Activated T-helper 1 cell treated with Interleukin-2 at 50 U/mL for 16 hours (primary cell): ENCODE results near the gene NKD2.
"Not testable (repeated sequence)": the region's sequence is repeated elsewhere in the genome, so short reads cannot be mapped to it uniquely, and the experiment has no call there.

ENCODE experiments used
- DNase-seq: peaks from one replicate; pipeline ENCODE4 v3.0.0-alpha.2; 2020; ENCODE audit warnings: low read depth

NKD2 gene, protein sequence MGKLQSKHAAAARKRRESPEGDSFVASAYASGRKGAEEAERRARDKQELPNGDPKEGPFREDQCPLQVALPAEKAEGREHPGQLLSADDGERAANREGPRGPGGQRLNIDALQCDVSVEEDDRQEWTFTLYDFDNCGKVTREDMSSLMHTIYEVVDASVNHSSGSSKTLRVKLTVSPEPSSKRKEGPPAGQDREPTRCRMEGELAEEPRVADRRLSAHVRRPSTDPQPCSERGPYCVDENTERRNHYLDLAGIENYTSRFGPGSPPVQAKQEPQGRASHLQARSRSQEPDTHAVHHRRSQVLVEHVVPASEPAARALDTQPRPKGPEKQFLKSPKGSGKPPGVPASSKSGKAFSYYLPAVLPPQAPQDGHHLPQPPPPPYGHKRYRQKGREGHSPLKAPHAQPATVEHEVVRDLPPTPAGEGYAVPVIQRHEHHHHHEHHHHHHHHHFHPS

DNA sequence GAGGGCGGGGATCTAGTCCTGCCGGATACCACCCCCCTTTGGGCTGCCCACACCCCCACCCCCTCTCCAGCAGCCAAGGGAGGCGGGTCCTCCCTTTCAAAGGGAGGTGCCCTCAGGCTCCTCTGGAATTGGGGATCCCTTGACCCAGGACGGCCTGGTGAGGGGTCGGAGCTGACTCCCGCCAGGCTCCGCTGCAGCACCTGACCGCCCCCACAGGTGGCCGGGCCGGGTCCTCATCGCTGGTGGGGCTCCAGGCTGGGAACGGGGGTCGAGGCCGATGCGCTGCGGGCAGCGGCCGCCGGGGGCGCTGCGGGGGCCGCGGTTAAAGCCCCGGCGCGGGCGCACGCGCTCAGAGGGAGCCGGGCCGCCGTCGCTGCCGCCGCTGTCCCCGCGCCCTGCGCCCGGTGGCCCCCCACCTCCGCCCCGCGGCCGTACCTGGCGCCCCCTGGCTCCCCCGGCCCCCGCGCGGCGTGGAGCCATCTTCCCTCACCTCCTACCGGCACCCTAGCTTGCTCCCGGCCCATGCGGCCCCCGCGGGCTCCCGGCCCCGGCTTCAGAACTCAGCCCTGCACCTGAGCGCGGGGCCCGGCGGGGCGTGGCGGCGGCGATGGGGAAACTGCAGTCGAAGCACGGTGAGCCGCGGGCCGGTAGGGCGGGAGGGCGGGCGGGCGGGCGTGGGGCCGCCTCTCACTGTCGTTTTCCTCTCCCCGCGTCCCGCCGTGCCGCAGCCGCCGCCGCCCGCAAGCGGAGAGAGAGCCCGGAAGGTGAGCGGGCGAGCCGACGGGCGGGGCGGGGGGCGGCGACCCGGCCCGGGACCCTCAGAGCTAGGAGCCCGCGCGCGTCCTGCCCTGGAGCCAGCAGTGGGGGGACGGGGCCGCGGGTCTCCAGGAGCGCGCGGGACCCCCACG, at the start of gene NKD2:
NKD2 (plus strand) TSS at position 352 of the 908 bp plus-strand sequence; CDS start at position 608, 256 bp downstream.
- no peak for DNase-seq

DNA sequence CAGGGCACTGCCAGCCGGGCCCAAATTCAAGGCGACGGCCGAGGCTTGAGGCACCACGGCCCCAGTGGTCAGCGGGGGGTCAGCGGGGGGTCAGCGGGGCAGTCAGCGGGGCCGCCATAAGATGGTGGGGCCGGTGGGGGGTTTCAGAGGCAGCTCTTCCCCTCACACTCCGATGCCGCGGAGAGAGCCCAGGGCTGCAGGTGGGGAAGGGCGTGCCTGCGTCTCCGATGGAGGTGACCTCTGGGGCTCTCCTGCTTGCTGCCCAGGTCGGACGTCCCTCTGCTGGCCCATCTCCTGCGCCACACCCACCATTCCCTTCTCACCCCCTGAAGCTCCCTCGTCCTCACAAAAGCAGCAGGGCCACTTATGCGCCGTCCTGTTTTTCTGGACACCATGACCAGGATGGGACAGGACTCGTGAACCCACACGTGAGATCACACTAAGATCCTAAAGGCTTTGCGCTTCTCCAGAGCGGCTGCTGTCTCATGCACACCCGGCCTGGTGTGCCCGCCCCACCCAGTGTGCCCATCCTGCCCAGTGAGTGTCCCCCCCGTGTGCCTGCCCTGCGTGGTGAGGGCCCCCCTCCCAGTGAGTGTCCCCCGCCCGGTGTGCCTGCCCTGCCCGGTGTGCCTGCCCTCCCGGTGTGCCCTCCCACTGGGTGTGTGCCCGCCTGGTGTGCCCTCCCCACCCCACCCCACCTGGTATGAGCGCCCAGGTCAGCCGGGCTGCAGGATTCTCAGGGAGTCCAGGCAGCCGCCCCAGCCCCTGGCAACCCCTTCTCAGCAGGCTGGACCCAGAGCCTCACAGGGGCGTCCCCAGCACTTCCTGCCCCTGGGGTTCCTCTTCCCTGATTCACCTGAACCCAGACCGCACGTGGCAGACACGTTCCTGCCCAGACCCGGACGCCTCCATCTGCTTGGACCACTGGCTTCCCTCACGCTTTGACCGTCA, 48.7 kb upstream of the NKD2 start:
- no peak for DNase-seq

DNA sequence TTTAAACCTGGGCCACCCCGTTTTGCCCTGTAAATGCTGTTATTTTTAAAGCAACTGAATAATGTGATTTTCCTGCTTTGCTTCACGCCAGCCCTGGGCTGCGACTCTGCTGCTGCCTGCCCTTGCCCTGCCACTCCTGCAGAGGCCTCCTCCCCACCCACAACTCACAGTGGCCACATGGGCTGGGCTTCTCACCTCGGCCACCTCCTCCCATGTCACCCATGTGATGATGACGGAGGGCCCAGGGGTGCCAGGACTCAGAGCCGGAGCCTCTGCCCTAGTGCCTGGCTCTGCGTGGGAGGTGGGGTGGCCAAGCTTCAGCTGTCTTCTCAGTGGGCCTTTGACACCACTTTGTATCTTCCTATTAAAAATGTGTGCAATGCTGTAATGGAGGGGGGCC, 48.1 kb upstream of the NKD2 start:
- no peak for DNase-seq

DNA sequence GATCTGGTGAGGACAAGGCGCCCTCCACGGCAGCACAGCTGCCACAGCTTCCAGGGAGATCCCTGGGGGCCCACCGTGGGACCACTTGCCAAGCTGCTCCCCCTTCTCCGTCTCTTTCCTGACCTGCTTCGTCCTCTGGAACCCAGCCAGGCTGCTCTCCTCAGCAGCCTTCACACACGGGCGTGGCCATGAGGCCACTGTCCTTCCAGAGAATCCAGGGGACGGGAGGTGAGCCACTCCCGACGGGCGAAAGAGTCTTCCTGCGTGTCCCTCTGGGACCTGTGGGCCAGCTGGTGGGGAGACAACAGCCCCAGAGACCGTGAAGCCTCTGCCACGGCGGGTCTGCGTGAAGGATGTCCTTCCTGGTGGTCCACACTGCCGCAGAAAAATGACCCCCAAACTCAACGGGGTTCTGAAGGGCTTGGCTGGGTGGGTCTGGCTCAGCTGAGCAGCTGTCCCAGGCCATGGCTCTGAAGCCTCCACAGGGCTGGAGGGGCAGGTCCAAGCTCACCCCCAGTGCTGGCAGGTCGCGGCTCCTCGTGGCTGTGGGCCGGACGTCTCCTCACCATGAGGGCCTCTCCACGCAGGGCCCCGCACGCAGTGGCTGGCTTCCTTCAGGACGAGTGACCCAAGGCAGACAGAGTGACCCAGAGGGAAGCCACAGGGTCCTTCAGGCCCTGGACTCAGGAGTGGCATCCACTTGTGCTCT, 47.4 kb upstream of the NKD2 start:
- no peak for DNase-seq

DNA sequence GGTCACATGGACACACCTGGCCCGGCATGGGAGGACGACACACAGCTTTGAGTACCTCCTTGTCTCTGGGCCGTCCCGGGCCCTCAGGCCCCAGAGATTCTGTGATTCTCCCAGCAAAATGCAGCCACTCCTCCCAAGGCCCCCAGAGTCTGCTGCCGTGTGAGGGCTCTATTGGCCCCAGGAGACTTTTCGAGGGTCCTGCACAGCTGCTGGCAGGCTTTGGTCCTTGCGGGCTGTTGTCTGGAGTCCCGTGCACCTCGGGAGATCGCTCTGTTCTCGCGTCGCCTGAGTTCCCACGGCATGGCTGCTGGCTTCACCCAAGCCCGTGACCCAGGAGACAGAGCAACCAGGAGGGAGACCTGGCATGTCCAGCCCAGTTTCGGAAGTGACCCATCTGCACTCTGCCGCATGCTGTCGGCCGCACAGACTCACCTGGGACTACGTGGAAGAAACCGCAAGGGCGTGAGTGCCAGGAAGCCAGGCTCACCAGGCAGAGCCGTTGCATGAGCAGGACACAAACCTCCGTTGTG, 46.8 kb upstream of the NKD2 start:
- DNase-seq: no peak

- DNase-seq: no peak
These were observed 46.2 kb upstream of the NKD2 start for GRCh38 chr5:962386-962785.

DNA sequence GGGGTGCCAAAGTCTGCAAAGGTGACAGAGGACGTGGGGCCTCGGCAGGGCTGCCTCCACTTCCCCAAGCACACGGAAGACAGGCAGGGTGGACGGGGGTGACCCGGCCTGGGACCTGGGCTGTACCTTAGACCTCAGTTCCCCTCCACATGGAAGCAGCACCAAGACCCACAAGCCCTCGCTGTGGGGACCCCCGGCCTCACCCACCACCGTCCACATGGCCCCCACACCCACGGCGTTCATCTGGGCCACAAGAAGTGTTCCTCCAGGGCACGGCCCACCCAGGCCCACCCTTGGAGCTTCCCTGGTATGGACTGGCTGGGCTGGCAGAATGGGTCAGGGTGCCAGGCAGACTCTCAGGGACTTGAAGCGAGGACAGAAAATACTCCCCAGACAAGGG, 45.8 kb upstream of the NKD2 start:
- DNase-seq: no peak

DNA sequence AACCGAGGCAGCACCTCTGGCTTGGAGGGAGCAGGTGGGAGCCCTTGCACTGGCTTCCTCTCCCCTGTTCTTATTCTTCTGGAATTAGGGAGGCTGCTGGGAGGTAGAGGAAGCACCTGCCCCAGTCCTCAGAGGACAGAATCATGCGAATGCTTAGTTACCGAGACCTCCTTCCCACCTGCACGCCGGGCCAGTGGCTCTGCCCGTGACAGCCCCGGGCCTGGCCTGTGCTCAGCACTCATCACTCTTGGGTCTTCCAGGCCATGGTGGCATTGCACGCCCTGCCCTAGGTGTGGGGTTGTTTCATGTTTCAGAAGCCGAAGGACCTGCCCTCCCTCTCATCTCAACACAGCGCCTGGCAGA, 45.3 kb upstream of the NKD2 start:
- DNase-seq: no peak

DNA sequence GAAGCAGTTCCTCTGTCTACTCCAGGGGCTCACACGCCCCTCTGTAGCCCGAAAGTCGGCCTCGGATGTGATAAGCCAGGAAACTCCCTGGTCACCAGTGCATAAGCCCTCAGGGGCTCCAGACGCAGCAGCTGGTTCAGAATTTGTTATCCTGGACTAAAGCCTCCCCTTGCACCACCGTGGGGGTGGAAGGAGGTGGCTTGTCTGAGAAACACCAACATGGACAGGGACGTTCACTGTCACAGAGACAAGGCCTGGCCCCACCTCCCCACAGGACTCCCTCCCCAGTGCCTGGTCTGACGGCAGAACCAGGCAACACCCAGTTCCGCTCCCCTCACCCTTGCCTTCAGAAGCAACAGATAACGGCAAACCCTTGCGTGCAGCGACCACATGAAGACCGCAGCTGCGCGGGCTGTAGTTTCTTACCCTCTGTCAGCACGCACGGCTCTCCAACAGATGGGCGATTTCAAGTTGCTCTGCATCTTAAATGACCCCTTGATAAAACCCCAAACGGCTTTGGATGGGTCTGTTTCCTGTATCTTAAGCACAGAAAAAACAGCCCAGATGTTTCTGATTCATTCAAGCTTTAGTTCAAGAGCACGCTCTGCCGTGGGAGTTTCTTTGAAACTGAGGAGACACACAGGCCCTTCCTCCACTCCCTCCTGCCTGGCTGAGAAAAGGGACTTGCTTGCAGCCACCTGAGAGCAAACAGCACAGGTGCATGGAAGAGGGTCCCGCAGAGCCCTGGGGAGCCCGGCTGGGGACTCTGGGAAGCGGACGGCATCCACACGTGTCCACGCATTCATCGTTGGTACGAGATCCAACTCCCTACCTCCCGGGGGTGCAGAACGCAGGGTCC, 44.7 kb upstream of the NKD2 start:
- no peak for DNase-seq

DNA sequence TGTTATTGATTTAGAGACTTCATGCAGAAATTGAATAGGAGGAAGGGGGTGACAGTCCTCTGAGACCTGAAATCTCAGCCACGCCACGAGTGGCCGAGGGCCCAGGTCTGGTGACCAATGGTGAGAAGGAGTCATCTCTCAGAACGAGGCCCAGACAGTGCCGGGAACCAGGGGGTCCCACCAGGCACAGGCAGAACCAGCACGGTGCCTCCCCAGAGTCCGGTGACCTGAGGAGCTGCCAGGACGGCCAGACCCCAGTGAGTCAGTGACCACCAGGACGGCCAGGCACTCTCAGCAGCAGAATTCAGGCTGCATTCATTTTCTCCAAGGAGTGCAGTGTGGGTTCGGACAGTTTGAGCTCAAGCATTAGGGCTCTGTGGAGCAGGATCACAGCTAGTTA, 43.8 kb upstream of the NKD2 start:
- no peak for DNase-seq

GRCh38 chr5:965604-966344, 42.8 kb upstream of the NKD2 start:
- no peak for DNase-seq

- DNase-seq: no peak
These were observed 42.3 kb upstream of the NKD2 start for GRCh38 chr5:966345-966710.

DNA sequence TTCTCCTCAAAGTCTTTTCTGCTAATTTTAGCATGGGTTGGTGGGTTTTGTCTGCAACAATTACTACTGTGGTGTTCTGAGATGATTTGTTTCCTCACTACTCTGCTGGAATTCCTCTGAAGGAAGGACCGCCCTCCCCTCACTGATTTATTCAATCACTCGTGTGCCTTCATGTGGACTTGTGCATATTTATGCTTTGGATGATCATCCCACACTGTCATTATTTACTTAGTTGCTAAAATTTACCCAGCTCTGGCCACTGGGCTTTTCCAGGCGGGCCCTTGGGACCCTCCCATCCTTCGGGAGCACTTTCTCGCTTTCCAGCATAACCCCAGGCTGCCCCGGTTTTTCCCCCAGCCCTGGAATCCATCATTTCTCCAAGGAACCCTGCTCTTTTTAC, 41.7 kb upstream of the NKD2 start:
- no peak for DNase-seq

DNA sequence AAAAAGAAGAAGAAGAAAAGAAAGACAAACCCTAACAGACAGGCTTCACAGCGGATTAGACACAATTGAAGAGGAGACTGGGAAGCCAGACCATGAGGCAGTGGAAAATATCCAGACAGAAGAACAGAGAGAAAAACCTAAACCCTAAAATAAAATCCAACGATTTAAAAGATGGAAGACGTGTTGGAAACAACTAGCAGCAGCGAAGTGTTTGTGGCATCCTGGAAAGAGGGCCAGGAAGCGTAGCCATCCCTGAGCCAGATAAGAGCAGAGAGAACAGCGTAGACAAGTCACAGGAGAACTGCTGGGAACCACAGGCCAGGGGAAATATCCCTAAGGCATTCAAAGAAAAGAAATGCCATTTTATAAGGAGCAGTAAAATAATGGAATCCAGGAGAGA, 39.7 kb upstream of the NKD2 start:
- no peak for DNase-seq

GRCh38 chr5:969408-969839, 39.2 kb upstream of the NKD2 start:
- DNase-seq: no peak

DNA sequence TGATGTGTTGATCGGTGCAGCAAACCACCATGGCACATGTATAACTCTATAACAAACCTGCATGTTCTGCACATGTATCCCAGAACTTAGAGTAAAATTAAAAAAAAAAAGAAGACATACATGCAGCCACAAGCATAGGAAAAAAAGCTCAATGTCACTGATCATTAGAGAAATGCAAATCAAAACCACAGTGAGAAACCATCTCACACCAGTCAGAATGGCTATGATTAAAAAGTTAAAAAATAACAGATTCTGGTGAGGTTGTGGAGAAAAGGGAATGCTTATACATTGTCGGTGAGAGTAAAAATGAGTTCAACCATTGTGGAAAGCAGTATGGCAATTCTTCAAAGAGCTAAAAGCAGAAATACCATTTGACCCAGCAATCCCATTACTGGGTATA, 36.0 kb upstream of the NKD2 start:
- DNase-seq: not testable (repeated sequence)

DNA sequence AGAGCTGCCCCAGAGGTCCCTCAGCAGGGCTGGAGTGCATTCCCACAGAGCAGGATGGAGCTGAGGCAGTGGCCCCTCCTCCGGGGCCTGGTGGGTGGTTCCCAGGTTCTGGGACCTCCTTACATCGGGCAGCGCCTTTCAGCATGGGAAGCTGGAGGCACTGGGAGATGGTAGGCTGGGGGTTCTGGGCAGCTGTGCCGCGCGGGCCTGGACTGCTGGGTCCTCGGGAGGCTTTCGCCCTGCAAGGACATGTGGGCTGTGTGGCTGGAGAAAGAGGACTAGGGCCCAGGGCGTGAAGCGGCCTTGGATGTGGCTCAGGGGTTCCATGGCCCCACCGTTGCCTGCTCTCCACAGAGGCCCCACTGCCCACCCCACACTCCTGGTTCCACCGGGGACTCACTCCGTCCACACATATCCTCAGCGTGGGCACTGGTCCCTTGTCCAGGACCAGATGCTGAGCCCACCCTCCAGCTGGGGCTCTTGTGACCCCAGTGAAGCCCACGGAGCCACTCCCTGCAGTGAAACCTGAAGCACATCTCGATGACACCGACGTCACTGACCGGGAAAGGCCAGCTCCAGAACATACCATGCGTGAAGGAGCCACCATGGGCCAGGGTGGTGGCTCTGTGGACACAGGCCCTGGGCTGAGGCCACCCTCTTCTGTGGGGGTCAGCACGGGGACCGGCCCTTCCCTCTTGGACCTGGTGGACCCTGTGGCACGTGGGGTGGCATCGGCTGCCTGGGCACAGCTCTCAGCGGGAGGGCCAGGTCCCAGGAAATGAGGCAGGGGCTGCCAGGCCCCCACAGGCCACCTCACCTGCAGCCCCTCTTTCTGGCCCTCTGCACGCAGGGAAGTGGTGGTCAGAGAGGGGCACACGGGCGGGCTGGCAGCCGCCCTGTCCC, 31.5 kb upstream of the NKD2 start:
- DNase-seq: no peak

- no peak for DNase-seq
These were observed 30.5 kb upstream of the NKD2 start for GRCh38 chr5:978054-978453.
